Urinary bladder (tissue), 4 donors: Measurements from ENCODE around the gene AP3M1. TPM values are rescaled to one million over a fixed set of nuclear protein-coding genes. Genes with fewer than 3 reads are reported as not detected.

Source experiments
- DNase-seq: peaks from one replicate; pipeline ENCODE4 v3.0.0-alpha.2; 2015; ENCODE audit errors: extremely low spot score
- H3K27ac ChIP-seq: one replicate; pipeline ENCODE4 v1.5.1; 2013; ENCODE audit warnings: low read depth, mild to moderate bottlenecking, moderate library complexity
- H3K36me3 ChIP-seq: one replicate; pipeline ENCODE4 v1.6.1; 2013; ENCODE audit warnings: mild to moderate bottlenecking, moderate library complexity; ENCODE audit not compliant: insufficient read depth
- H3K4me1 ChIP-seq: one replicate; pipeline ENCODE4 v1.6.1; 2013; ENCODE audit warnings: mild to moderate bottlenecking, moderate library complexity; ENCODE audit not compliant: insufficient read depth
- H3K4me3 ChIP-seq: one replicate; pipeline ENCODE4 v1.5.1; 2013; ENCODE audit warnings: low read depth, low read length
- WGBS: extraction: QIAGEN DNeasy Blood & Tissue Kit; methylation state at CpG from one replicate; pipeline ENCODE4 v1.1.7; 2013; 5-methylcytosine and 5-hydroxymethylcytosine counted together
- polyA plus RNA-seq: library from polyadenylated mRNA; stranded (reverse); fragments of 200-250 nt; gene quantifications from one replicate; pipeline ENCODE4 v1.2.3, GENCODE V29; 2013
- total RNA-seq: library from RNA; depleted of rRNA; stranded (reverse); fragments of >200 nt; gene quantifications from one replicate; pipeline ENCODE4 v1.2.3, GENCODE V29; 2014
- donor health status: healthy with polysubstance abuse.
- donor health status: healthy.

AP3M1 gene
- total and polyA plus RNA-seq, 2 donors = 28.5 to 34.7 TPM

DNA sequence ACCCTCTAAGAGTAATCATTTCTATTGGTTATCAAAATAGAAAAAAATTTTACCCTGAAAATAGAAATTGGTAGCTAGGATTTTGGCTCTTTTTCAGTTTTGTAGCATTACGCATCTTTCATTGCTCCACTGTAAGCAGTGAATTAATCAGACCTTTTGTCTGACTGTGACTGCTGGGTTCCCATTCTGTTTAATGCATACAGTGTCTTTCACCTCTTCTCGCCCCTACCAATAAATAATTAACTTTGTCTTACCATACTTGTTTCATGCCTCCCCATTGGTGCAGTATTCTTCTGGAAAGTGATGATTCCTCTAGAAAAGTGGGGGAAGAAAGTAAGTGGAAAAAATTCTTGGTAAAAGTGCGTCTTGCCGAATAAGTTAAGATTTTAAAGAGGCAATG, 73.2 kb downstream of the AP3M1 start:
- Histone ChIP-seq H3K36me3 (peaks cover 5% of the 10 kb centered on the region), H3K4me1 (no peaks in the 10 kb centered on the region), H3K27ac (no peak overlapping the region), H3K4me3 (no peak overlapping the region)
- DNase-seq = no peak
- 92% methylated on average over 4 of the region's 4 CpGs for WGBS

- H3K4me1 ChIP-seq = no peaks in the 10 kb centered on the region
- peaks cover 5% of the 10 kb centered on the region for H3K36me3 ChIP-seq
- DNase-seq = no peak
- no peak overlapping the region for H3K27ac ChIP-seq
- 72% methylated on average over 2 of the region's 2 CpGs for WGBS
- no peak overlapping the region for H3K4me3 ChIP-seq
Observed at GRCh38 chr10:74076961-74077360, 73.7 kb downstream of the AP3M1 start.

DNA sequence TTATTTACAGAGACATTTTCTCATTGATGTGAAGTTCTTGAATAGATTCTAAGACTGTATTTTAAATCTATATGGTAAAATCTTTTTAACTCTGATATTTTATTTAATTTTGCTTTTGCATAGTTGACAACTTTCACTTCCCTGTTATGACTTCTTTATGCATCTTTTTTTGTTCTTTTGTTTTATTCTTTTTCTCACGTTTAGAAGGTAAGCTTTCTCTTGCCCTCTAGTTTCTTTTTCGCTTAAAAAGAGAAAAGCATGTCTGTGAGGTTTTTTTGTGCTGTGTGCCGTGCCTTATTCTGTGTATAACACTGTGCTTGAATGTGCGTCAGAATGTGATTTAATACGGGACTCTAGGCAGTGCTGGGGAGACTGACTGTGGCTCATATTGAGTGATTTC, 74.7 kb downstream of the AP3M1 start:
- DNase-seq = no peak
- H3K4me3 ChIP-seq = no peak overlapping the region
- no peaks in the 10 kb centered on the region for H3K4me1 ChIP-seq
- WGBS = 85% methylated on average over 5 of the region's 5 CpGs
- peaks cover 5% of the 10 kb centered on the region for H3K36me3 ChIP-seq
- H3K27ac ChIP-seq = no peak overlapping the region

GRCh38 chr10:74072503-74072902, 78.1 kb downstream of the AP3M1 start:
- 83% methylated on average over 6 of the region's 6 CpGs for WGBS
- Histone ChIP-seq H3K36me3 (peaks cover 8% of the 10 kb centered on the region), H3K27ac (no peak overlapping the region), H3K4me1 (no peaks in the 10 kb centered on the region), H3K4me3 (no peak overlapping the region)
- DNase-seq = no peak

DNA sequence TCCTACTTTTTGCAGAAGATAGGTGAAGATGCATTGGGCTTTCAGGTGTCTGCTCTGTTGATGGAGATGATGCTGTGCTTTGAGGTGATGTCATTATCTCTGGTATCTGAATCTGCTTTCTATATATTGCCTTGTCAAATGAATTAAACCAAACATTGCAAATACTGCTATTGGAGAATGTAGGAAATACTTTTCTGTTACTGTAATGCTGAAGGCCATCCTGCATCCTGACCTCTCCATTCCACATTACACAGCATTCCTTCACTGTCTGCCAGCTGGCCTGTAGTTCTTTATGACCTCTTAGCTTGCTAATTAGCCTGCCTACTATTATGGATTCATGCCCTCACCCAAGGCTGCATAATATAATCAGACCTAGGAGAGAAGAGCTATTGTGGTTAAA, 79.5 kb downstream of the AP3M1 start:
- H3K27ac ChIP-seq = no peak overlapping the region
- no peak for DNase-seq
- H3K36me3 ChIP-seq = peaks cover 8% of the 10 kb centered on the region
- H3K4me1 ChIP-seq = no peaks in the 10 kb centered on the region
- H3K4me3 ChIP-seq = no peak overlapping the region

Other genes starting within 250 kb of the AP3M1 start
- gene PLAU, start 239.7 kb downstream of the AP3M1 start, total RNA-seq = 9.5 TPM
- gene PLAU, start 239.7 kb downstream of the AP3M1 start, polyA plus RNA-seq = 10.0 TPM
- gene VCL, start 152.7 kb downstream of the AP3M1 start, total RNA-seq = 226 TPM
- 277 TPM for gene VCL, start 152.7 kb downstream of the AP3M1 start, polyA plus RNA-seq
- 42.8 TPM for gene ADK, start 393 bp upstream of the AP3M1 start, total RNA-seq
- gene ADK, start 393 bp upstream of the AP3M1 start, polyA plus RNA-seq = 14.2 TPM